ENCODE data around the gene MET.

MET gene

GRCh38 chr7:116672596-116673456 lies 830 bp downstream of the MET start (continued):
- TF ChIP-seq ZFP69B (tag by site-specific recombination; IDR thresholded peaks at IDR 0.05) (no peak), ZNF785 (tag by site-specific recombination; IDR thresholded peaks at IDR 0.05) (no peak), ZBTB26 (tag by site-specific recombination; optimal IDR thresholded peaks at IDR 0.05) (no peak), ZEB2 (tag by site-specific recombination; IDR thresholded peaks at IDR 0.05) (no peak), ZFP41 (tag by site-specific recombination; IDR thresholded peaks at IDR 0.05; ENCODE audit: borderline replicate concordance) (no peak), ZBTB20 (tag by site-specific recombination; IDR thresholded peaks at IDR 0.05) (peak; percentile 82), ZNF596 (tag by site-specific recombination; IDR thresholded peaks at IDR 0.05) (0 out of 2 replicates have a peak, but pooled peaks have one; percentile 23), ZNF704 (tag by site-specific recombination; IDR thresholded peaks at IDR 0.05) (no peak), TCF7L2 (IDR thresholded peaks at IDR 0.05; ENCODE audit: borderline replicate concordance, low read depth, low read length) (no peak), ZNF776 (tag by site-specific recombination; IDR thresholded peaks at IDR 0.05; ENCODE audit: borderline replicate concordance) (no peak), ZNF585B (tag by site-specific recombination; IDR thresholded peaks at IDR 0.05) (no peak), ZNF335 (tag by site-specific recombination; conservative IDR thresholded peaks at IDR 0.05) (peak; percentile 85), REPIN1 (tag by site-specific recombination; IDR thresholded peaks at IDR 0.05; ENCODE audit: low read depth) (no peak), KLF10 (tag by site-specific recombination; IDR thresholded peaks at IDR 0.05) (peak; percentile 20; the same call in 1 of the 2 replicates), OVOL3 (tag by site-specific recombination; IDR thresholded peaks at IDR 0.05) (no peak), ZNF747 (tag by site-specific recombination; IDR thresholded peaks at IDR 0.05) (no peak), FEZF1 (tag by site-specific recombination; IDR thresholded peaks at IDR 0.05) (peak; percentile 62), KLF9 (tag by site-specific recombination; IDR thresholded peaks at IDR 0.05; ENCODE audit: low read depth) (peak; percentile 10; the same call in 1 of the 2 replicates), ZNF692 (tag by site-specific recombination; IDR thresholded peaks at IDR 0.05) (peak; percentile 10; the same call in 1 of the 2 replicates), ZNF658 (tag by site-specific recombination; IDR thresholded peaks at IDR 0.05) (no peak), ZNF664 (tag by site-specific recombination; IDR thresholded peaks at IDR 0.05) (no peak), ZNF23 (tag by site-specific recombination; IDR thresholded peaks at IDR 0.05; ENCODE audit: borderline replicate concordance) (no peak), ZNF266 (tag by site-specific recombination; IDR thresholded peaks at IDR 0.05; ENCODE audit: low read depth) (no peak), ZNF76 (tag by site-specific recombination; IDR thresholded peaks at IDR 0.05; ENCODE audit: borderline replicate concordance, low read depth) (peak; percentile 49; the same call in 1 of the 2 replicates), ZFP37 (tag by site-specific recombination; IDR thresholded peaks at IDR 0.05) (peak; percentile 68), PRDM10 (tag by site-specific recombination; IDR thresholded peaks at IDR 0.05) (peak; percentile 35), TSHZ1 (tag by site-specific recombination; IDR thresholded peaks at IDR 0.05; ENCODE audit: borderline replicate concordance) (no peak), ZBTB48 (tag by site-specific recombination; IDR thresholded peaks at IDR 0.05) (peak; percentile 86; the same call in 1 of the 2 replicates)

Measured in HEK293 (cell line).